ENCODE data around the gene ZNF594. TPM values are rescaled to one million over a fixed set of nuclear protein-coding genes. Genes with fewer than 3 reads are reported as not detected.

ZNF594 gene
- total and polyA plus RNA-seq, 2 of the 13 experiments (the other 11 are each of a cell fraction or from before 2014, with no cell fraction given), result 2.9 to 9.6 TPM

DNA sequence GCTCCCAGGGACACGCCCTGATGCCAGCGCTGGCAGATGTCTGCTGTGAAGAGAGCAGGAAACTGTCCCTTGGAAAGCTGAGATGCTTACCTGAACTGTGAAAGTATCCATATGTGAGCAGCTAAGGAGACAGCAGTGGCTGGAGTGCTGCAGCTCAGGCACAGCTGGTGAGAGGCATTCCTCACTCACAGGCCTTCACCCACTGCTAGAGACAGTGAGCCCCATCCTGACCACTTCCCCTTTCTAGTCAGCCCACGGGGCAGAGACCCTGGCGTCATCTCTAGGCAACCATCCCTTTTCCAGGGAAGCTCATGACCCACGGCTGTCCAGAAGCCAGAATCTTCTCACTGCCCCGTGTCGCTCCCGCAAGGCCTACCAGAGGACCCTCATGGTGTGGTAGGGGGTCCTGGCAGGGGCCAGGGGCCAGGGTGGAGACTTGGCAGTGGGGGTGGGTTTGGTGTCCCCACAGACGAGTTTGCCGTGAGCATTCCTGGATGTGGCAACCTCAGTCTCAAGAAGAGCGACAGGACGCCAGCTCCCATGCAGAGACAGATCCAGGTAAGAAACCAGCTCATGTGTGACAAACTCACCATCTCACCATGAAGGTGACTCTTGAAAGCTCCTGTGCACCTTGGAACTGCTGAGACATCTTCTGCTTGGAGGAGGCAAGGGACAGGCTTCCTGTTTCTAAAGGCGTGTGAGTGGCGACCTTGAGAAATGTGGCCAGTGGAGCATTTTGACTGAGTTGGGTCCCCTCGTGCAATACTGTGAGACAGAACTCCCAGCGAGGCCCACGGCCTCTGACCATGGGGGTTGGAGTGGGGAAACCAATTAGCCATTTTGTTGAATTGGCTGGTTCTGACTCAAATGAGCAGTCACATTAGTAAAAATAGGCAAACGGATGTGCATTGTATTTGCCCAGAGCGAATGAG, 43.2 kb upstream of the ZNF594 start, which contains the start of gene SCIMP:
SCIMP (minus strand) TSS at position 216 of the 932 bp plus-strand sequence; CDS start at position 111, 105 bp downstream.
- ChIA-PET POLR2A (no interaction called here), CTCF (ENCODE audit: low intra/inter-chr PET ratio, low total read pairs) (no interaction called here)
- H3K36me3 ChIP-seq (replicated peaks in 1 of 2; ENCODE audit: control insufficient read depth in 1 of 2, insufficient read depth in 2 of 2, low read length in 2 of 2), result no peaks in the 10 kb centered on the region
- no peaks in the 10 kb centered on the region for H3K9me3 ChIP-seq (ENCODE audit: low read length)
- 64% methylated on average over 9 of the region's 19 CpGs for WGBS (ENCODE audit: low lambda C conversion rate)
- ATAC-seq (no peak), DNase-seq (ENCODE audit: low spot score) (no peak), FAIRE-seq (no peak)
- intact Hi-C loops (cut with micrococcal nuclease; ENCODE audit: unreplicated experiment) (no loop called here), in situ Hi-C loops (cut with HindIII; ENCODE audit: extremely low pct_ligation_motif_present, low pct_unique_long_range_greater_than_20kb) (no loop called here)
- peaks cover 34% of the 10 kb centered on the region for H4K20me1 ChIP-seq (ENCODE audit: insufficient read depth, low read length)
- H3K9ac ChIP-seq (ENCODE audit: insufficient read depth, low read depth, low read length), result no peak within 1 kb of the TSS
- peaks cover 21% of the 10 kb centered on the region for H3K4me1 ChIP-seq (ENCODE audit: insufficient read depth, low read length)
- no peak within 1 kb of the TSS for H3K4me2 ChIP-seq (ENCODE audit: low read depth, low read length)
- H3K27me3 ChIP-seq (ENCODE audit: control insufficient read depth in 1 of 2, insufficient read depth in 2 of 2, low read length in 2 of 2), result peaks cover 5 to 45% of the 10 kb centered on the region in 2 experiments; a peak in 4 of 5 replicates
- no TSS peak for BruUV-seq (replicated peaks)
- TF ChIP-seq, protein P1, sequence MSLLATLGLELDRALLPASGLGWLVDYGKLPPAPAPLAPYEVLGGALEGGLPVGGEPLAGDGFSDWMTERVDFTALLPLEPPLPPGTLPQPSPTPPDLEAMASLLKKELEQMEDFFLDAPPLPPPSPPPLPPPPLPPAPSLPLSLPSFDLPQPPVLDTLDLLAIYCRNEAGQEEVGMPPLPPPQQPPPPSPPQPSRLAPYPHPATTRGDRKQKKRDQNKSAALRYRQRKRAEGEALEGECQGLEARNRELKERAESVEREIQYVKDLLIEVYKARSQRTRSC (CRISPR knock-in tag; IDR thresholded peaks at IDR 0.05; ENCODE audit: low read depth), result no peak
- no peak for TF ChIP-seq MZF1 (CRISPR knock-in tag; IDR thresholded peaks at IDR 0.05; ENCODE audit: borderline replicate concordance)
- TF ChIP-seq, protein P2, sequence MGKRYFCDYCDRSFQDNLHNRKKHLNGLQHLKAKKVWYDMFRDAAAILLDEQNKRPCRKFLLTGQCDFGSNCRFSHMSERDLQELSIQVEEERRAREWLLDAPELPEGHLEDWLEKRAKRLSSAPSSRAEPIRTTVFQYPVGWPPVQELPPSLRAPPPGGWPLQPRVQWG (CRISPR knock-in tag; IDR thresholded peaks at IDR 0.05; ENCODE audit: borderline replicate concordance, low read depth), result no peak
- TF ChIP-seq SRSF4 (IDR thresholded peaks at IDR 0.05; ENCODE audit: low read depth, low read length, poor library complexity, severe bottlenecking), result no peak
- TF ChIP-seq, protein P3, sequence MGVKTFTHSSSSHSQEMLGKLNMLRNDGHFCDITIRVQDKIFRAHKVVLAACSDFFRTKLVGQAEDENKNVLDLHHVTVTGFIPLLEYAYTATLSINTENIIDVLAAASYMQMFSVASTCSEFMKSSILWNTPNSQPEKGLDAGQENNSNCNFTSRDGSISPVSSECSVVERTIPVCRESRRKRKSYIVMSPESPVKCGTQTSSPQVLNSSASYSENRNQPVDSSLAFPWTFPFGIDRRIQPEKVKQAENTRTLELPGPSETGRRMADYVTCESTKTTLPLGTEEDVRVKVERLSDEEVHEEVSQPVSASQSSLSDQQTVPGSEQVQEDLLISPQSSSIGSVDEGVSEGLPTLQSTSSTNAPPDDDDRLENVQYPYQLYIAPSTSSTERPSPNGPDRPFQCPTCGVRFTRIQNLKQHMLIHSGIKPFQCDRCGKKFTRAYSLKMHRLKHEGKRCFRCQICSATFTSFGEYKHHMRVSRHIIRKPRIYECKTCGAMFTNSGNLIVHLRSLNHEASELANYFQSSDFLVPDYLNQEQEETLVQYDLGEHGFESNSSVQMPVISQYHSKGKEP (CRISPR knock-in tag; IDR thresholded peaks at IDR 0.05), result no peak
- TF ChIP-seq, protein P4, sequence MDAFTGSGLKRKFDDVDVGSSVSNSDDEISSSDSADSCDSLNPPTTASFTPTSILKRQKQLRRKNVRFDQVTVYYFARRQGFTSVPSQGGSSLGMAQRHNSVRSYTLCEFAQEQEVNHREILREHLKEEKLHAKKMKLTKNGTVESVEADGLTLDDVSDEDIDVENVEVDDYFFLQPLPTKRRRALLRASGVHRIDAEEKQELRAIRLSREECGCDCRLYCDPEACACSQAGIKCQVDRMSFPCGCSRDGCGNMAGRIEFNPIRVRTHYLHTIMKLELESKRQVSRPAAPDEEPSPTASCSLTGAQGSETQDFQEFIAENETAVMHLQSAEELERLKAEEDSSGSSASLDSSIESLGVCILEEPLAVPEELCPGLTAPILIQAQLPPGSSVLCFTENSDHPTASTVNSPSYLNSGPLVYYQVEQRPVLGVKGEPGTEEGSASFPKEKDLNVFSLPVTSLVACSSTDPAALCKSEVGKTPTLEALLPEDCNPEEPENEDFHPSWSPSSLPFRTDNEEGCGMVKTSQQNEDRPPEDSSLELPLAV (CRISPR knock-in tag; conservative IDR thresholded peaks at IDR 0.05; ENCODE audit: low read depth), result no peak
- TF ChIP-seq, protein P5, sequence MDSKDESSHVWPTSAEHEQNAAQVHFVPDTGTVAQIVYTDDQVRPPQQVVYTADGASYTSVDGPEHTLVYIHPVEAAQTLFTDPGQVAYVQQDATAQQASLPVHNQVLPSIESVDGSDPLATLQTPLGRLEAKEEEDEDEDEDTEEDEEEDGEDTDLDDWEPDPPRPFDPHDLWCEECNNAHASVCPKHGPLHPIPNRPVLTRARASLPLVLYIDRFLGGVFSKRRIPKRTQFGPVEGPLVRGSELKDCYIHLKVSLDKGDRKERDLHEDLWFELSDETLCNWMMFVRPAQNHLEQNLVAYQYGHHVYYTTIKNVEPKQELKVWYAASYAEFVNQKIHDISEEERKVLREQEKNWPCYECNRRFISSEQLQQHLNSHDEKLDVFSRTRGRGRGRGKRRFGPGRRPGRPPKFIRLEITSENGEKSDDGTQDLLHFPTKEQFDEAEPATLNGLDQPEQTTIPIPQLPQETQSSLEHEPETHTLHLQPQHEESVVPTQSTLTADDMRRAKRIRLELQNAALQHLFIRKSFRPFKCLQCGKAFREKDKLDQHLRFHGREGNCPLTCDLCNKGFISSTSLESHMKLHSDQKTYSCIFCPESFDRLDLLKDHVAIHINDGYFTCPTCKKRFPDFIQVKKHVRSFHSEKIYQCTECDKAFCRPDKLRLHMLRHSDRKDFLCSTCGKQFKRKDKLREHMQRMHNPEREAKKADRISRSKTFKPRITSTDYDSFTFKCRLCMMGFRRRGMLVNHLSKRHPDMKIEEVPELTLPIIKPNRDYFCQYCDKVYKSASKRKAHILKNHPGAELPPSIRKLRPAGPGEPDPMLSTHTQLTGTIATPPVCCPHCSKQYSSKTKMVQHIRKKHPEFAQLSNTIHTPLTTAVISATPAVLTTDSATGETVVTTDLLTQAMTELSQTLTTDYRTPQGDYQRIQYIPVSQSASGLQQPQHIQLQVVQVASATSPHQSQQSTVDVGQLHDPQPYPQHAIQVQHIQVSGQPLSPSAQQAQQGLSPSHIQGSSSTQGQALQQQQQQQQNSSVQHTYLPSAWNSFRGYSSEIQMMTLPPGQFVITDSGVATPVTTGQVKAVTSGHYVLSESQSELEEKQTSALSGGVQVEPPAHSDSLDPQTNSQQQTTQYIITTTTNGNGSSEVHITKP (CRISPR knock-in tag; IDR thresholded peaks at IDR 0.05; ENCODE audit: low read depth), result no peak
- TF ChIP-seq NFYB (CRISPR knock-in tag; IDR thresholded peaks at IDR 0.05), result no peak
- H3K27ac ChIP-seq (ENCODE audit: extremely low read length, insufficient read depth, low read length), result no peak within 1 kb of the TSS
- H3K4me3 ChIP-seq (replicated peaks in 1 of 3; ENCODE audit: insufficient read depth in 1 of 3, low read depth in 2 of 3, low read length in 3 of 3), result no peak within 1 kb of the TSS
- no peaks in the 10 kb centered on the region for H3K79me2 ChIP-seq (ENCODE audit: insufficient read depth, low read length)
- H2AFZ ChIP-seq (ENCODE audit: low read length), result no peak within 1 kb of the TSS
